CD4-positive, alpha-beta T cell treated with Interleukin-4 for 4 hours (primary cell): Measurements from ENCODE around the gene IFITM10.

Experiments used
- DNase-seq: peaks from one replicate; pipeline ENCODE4 v3.0.0-alpha.2; 2020

The IFITM10 gene

GRCh38 chr11:1736447-1736992 is 13.9 kb downstream of the IFITM10 start:
- DNase-seq = no peak

GRCh38 chr11:1735271-1735670 is 15.1 kb downstream of the IFITM10 start:
- DNase-seq = no peak

- no peak for DNase-seq
These were observed 15.7 kb downstream of the IFITM10 start for GRCh38 chr11:1734641-1735081.

- no peak for DNase-seq
These were observed 16.4 kb downstream of the IFITM10 start for GRCh38 chr11:1733716-1734640.

- no peak for DNase-seq
These were observed 17.2 kb downstream of the IFITM10 start for GRCh38 chr11:1733009-1733715.

GRCh38 chr11:1732418-1733008 is 17.9 kb downstream of the IFITM10 start:
- no peak for DNase-seq

GRCh38 chr11:1731451-1732059 is 18.8 kb downstream of the IFITM10 start:
- DNase-seq = no peak

- DNase-seq = no peak
These were observed 20.3 kb downstream of the IFITM10 start for GRCh38 chr11:1730059-1730629.

GRCh38 chr11:1729692-1730011 is 20.7 kb downstream of the IFITM10 start:
- no peak for DNase-seq

GRCh38 chr11:1728931-1729691 is 21.3 kb downstream of the IFITM10 start:
- no peak for DNase-seq

- DNase-seq = no peak
These were observed 22.1 kb downstream of the IFITM10 start for GRCh38 chr11:1728301-1728700.

- DNase-seq = no peak
These were observed 22.5 kb downstream of the IFITM10 start for GRCh38 chr11:1727861-1728260.

- DNase-seq = no peak
These were observed 23.2 kb downstream of the IFITM10 start for GRCh38 chr11:1727096-1727690.

- no peak for DNase-seq
These were observed 30.6 kb downstream of the IFITM10 start for GRCh38 chr11:1719781-1720180.

- no peak for DNase-seq
These were observed 32.1 kb downstream of the IFITM10 start for GRCh38 chr11:1718326-1718725.

- no peak for DNase-seq
These were observed 32.6 kb downstream of the IFITM10 start for GRCh38 chr11:1717745-1718144.

GRCh38 chr11:1714908-1715885 is 35.2 kb downstream of the IFITM10 start:
- no peak for DNase-seq

- no peak for DNase-seq
These were observed 41.7 kb downstream of the IFITM10 start for GRCh38 chr11:1708716-1709115.

- no peak for DNase-seq
These were observed 42.6 kb downstream of the IFITM10 start for GRCh38 chr11:1707751-1708150.
